GM12878 (cell line): ENCODE results near the gene SNX8. TPM values are rescaled to one million over a fixed set of nuclear protein-coding genes. Genes with fewer than 3 reads are reported as not detected.
A peak's percentile ranks its signal among the peaks of the same experiment; 100 is the strongest.

Experiments
- ATAC-seq: fragments of 200-7000 bp; cut with Tn5 transposase; 3 replicates; pipeline ENCODE4 v1.9.1; 2020; ENCODE audit warnings: mild to moderate bottlenecking, moderate library complexity
- BruUV-seq: library from RNA; stranded (reverse); fragments of 400-500 nt; replicated peaks from 2 replicates; lab custom pipeline; 2021; lab: Mats Ljungman, UMichigan
- CTCF ChIA-PET: fragments of 300-600 bp; sonication (Branson Sonifier 250); formaldehyde crosslinking; extraction: SDS; loops from one replicate; lab custom pipeline; 2021; ENCODE audit warnings: inconsistent platforms; lab: Yijun Ruan, JAX
- POLR2A ChIA-PET: fragments of 350-600 bp; formaldehyde crosslinking; extraction: SDS; loops from one replicate; lab custom pipeline; 2021; ENCODE audit warnings: inconsistent platforms; lab: Charles Lee
- RAD21 ChIA-PET: fragments of 300-600 bp; sonication (Branson Sonifier 250); formaldehyde crosslinking; loops from one replicate; lab custom pipeline; 2023; ENCODE audit warnings: antibody characterized with exemption; ENCODE audit not compliant: unreplicated experiment; lab: Charles Lee
- SMC1A ChIA-PET: fragments of 300-600 bp; sonication (Branson Sonifier 250); formaldehyde crosslinking; loops from one replicate; lab custom pipeline; 2023; ENCODE audit not compliant: unreplicated experiment, uncharacterized antibody; lab: Charles Lee
- DNase-seq: peaks from one replicate; pipeline ENCODE4 v3.0.0-alpha.2; 2011; ENCODE audit warnings: low read depth, low spot score
- FAIRE-seq: peaks from 3 replicates; lab custom pipeline; 2011; peaks lifted over from hg19 to GRCh38; lab: Jason Lieb, UNC
- H2AFZ ChIP-seq: 2 replicates; pipeline ENCODE4 v1.6.0; 2011; ENCODE audit warnings: low read depth, low read length, control low read depth; ENCODE audit not compliant: control insufficient read depth
- H3K27ac ChIP-seq: 2 replicates; pipeline ENCODE4 v1.5.1; 2011; ENCODE audit warnings: control low read depth; ENCODE audit not compliant: control insufficient read depth, insufficient read depth
- H3K27me3 ChIP-seq, 2 experiments: replicated peaks in 1 of 2; 2 replicates each; pipeline versions ENCODE4 v1.6.0 to v1.6.1; 2011; ENCODE audit warnings: low read length in 1 of 2; ENCODE audit not compliant: control insufficient read depth in 2 of 2, insufficient read depth in 2 of 2
- H3K36me3 ChIP-seq, 2 experiments: 2 replicates each; pipeline ENCODE4 v1.5.1; 2011; ENCODE audit warnings: low read length in 1 of 2; ENCODE audit not compliant: control insufficient read depth in 2 of 2, insufficient read depth in 2 of 2
- H3K4me1 ChIP-seq: 2 replicates; pipeline ENCODE4 v1.6.1; 2011; ENCODE audit warnings: mild to moderate bottlenecking, low read length, moderate library complexity, mixed read lengths; ENCODE audit not compliant: control insufficient read depth, insufficient read depth
- H3K4me2 ChIP-seq: 2 replicates; pipeline ENCODE4 v1.6.0; 2011; ENCODE audit warnings: control low read depth; ENCODE audit not compliant: control insufficient read depth, insufficient read depth
- H3K4me3 ChIP-seq: fragments of 200-600 bp; sonication (generic); 2 replicates; pipeline ENCODE4 v1.5.1; 2016
- H3K79me2 ChIP-seq: 2 replicates; pipeline ENCODE4 v1.6.0; 2011; ENCODE audit warnings: low read length; ENCODE audit not compliant: control insufficient read depth, insufficient read depth
- H3K9ac ChIP-seq: 2 replicates; pipeline ENCODE4 v1.8.0; 2011; ENCODE audit warnings: low read length, control low read depth, mixed read lengths; ENCODE audit not compliant: control insufficient read depth, insufficient read depth
- H3K9me3 ChIP-seq: replicated peaks from 3 replicates; pipeline ENCODE4 v1.5.1; 2011; ENCODE audit warnings: mild to moderate bottlenecking, low read length; ENCODE audit not compliant: control insufficient read depth, insufficient read depth
- H4K20me1 ChIP-seq: 2 replicates; pipeline ENCODE4 v1.6.0; 2011; ENCODE audit not compliant: control insufficient read depth, insufficient read depth
- BCLAF1 ChIP-seq: fragments of 450-650 bp; IDR thresholded peaks from 2 replicates; pipeline ENCODE4 v1.6.1; 2017; ENCODE audit warnings: antibody characterized with exemption, mild to moderate bottlenecking, moderate library complexity
- MTA2 ChIP-seq: fragments of 450-650 bp; IDR thresholded peaks from 2 replicates; pipeline ENCODE4 v1.6.1; 2016; ENCODE audit warnings: low read depth, mild to moderate bottlenecking, moderate library complexity
- NR2F1 ChIP-seq: fragments of 450-650 bp; conservative IDR thresholded peaks from 2 replicates; pipeline ENCODE4 v1.6.1; 2017; ENCODE audit warnings: mild to moderate bottlenecking
- POLR2A ChIP-seq: IDR thresholded peaks from 2 replicates; pipeline ENCODE4 v1.6.1; 2011; ENCODE audit warnings: low read depth, mild to moderate bottlenecking, low read length
- TCF3 ChIP-seq: IDR thresholded peaks from 2 replicates; pipeline ENCODE4 v1.6.1; 2012; ENCODE audit warnings: low read depth, mild to moderate bottlenecking, low read length, borderline replicate concordance; ENCODE audit not compliant: insufficient read depth
- WGBS: methylation state at CpG from one replicate; pipeline ENCODE4 v1.1.6; 2016; ENCODE audit warnings: low lambda C conversion rate; ENCODE audit not compliant: insufficient replicate concordance, insufficient coverage; ENCODE audit errors: missing lambda C conversion rate; 5-methylcytosine and 5-hydroxymethylcytosine counted together
- in situ Hi-C: fragments of 300-500 bp; cut with MboI; formaldehyde crosslinking; loops from 9 replicates; pipeline ENCODE4 v1.14.3; 2018; ENCODE audit warnings: mixed read lengths
- intact Hi-C: fragments of 100-400 bp; cut with micrococcal nuclease; formaldehyde crosslinking; loops from one replicate; pipeline ENCODE4 v1.14.2; 2022; ENCODE audit not compliant: unreplicated experiment
- polyA plus RNA-seq, 11 experiments: library from polyadenylated mRNA; depleted of rRNA in 4 of 11; unstranded in 6 of 11; stranded (reverse) in 5 of 11; fragments of >200 nt; fragmentation: Nextera tagmentation in 4 of 11; fragmentation: Illumina TruSeq in 1 of 11; extraction: Ambion mirVana in 4 of 11; extraction: Trizol in 1 of 11; gene quantifications; 1 replicate in 1 of 11; 2 replicates in 10 of 11; pipeline versions ENCODE4 v1.2.1 to v1.2.3, GENCODE V29; 2011 to 2016; ENCODE audit warnings: inconsistent platforms in 2 of 11, missing spikeins in 2 of 11, low read depth in 1 of 11
- total RNA-seq, 4 experiments: library from RNA; depleted of rRNA in 3 of 4; stranded (reverse); fragments of >200 nt in 3 of 4; fragmentation: Illumina TruSeq in 1 of 4; extraction: Trizol in 1 of 4; gene quantifications; 2 replicates each; pipeline versions ENCODE4 v1.2.1 to v1.2.3, GENCODE V29; 2013 to 2021

SNX8 gene
- total and polyA plus RNA-seq, 10 of the 15 experiments (the other 5 are each of a cell fraction or from before 2014, with no cell fraction given): 6.4 to 210 (median 97.6) TPM

GRCh38 chr7:2255145-2256139 is 58.8 kb downstream of the SNX8 start (continued):
- TF ChIP-seq BCLAF1 (no peak), NR2F1 (no peak)
- TF ChIP-seq, all 136 proteins: peak for 3

GRCh38 chr7:2254429-2255144 is 59.7 kb downstream of the SNX8 start:
- no peak overlapping the region for H3K9ac ChIP-seq
- peaks cover 29% of the 10 kb centered on the region for H3K4me1 ChIP-seq
- 94% methylated on average over 31 of the region's 31 CpGs for WGBS
- ATAC-seq: no peak
- peaks cover 8 to 42% of the 10 kb centered on the region in 2 experiments; a peak in 3 of 4 replicates for H3K36me3 ChIP-seq
- BruUV-seq: TSS peak; percentile 57
- ChIA-PET CTCF (no interaction called here), RAD21 (interaction anchor here (0.6 kb wide), 1 partner anchor 718 kb away, joined by 3 read pairs; no protein-coding TSS in a partner anchor), SMC1A (interaction anchor here (1.9 kb wide), 1 partner anchor 58 kb away, joined by 4 read pairs; no protein-coding TSS in a partner anchor), POLR2A (no interaction called here)
- no peaks in the 10 kb centered on the region for H4K20me1 ChIP-seq
- 0 out of 2 replicates have a peak, but pooled peaks have one; percentile 9 for TF ChIP-seq TCF3
- no peak for TF ChIP-seq MTA2
- 0 out of 2 replicates have a peak, but pooled peaks have one; percentile 19 for TF ChIP-seq POLR2A
- H3K9me3 ChIP-seq: no peaks in the 10 kb centered on the region; the same call in 2 of the 3 replicates
- no peaks in the 10 kb centered on the region for H3K27me3 ChIP-seq
- FAIRE-seq: no peak
- DNase-seq: no peak
- no peak overlapping the region for H3K4me3 ChIP-seq
- intact Hi-C loops: no loop called here
- H3K4me2 ChIP-seq: no peak overlapping the region
- H2AFZ ChIP-seq: no peak overlapping the region
- no peak overlapping the region for H3K27ac ChIP-seq
- in situ Hi-C loops: no loop called here
- H3K79me2 ChIP-seq: peaks cover 7% of the 10 kb centered on the region
